Epithelial cell of proximal tubule (primary cell): ENCODE data around the gene FES. TPM values are rescaled to one million over a fixed set of nuclear protein-coding genes. Genes with fewer than 3 reads are reported as not detected.
"Not testable (repeated sequence)": the region's sequence is repeated elsewhere in the genome, so short reads cannot be mapped to it uniquely, and the experiment has no call there.

Source experiments
- DNase-seq: peaks from one replicate; pipeline ENCODE4 v3.0.0-alpha.2; 2011; ENCODE audit warnings: low read depth
- H3K4me3 ChIP-seq: 2 replicates; pipeline ENCODE4 v1.5.1; 2011; ENCODE audit warnings: low read depth, mild to moderate bottlenecking, low read length
- total RNA-seq: library from RNA; depleted of rRNA; stranded (reverse); fragments of >200 nt; gene quantifications from 2 replicates; pipeline ENCODE4 v1.2.3, GENCODE V29; 2015
- TF ChIP-seq, protein P1 (sequence below): conservative IDR thresholded peaks from 2 replicates; pipeline ENCODE4 v1.5.1; 2012; ENCODE audit warnings: low read depth, mild to moderate bottlenecking, low read length

FES gene
- total RNA-seq, 1 donor from 2014 or later = 24.6 TPM

GRCh38 chr15:90915216-90915807 lies 31.0 kb downstream of the FES start:
- DNase-seq = no peak
- TF ChIP-seq, protein P1, sequence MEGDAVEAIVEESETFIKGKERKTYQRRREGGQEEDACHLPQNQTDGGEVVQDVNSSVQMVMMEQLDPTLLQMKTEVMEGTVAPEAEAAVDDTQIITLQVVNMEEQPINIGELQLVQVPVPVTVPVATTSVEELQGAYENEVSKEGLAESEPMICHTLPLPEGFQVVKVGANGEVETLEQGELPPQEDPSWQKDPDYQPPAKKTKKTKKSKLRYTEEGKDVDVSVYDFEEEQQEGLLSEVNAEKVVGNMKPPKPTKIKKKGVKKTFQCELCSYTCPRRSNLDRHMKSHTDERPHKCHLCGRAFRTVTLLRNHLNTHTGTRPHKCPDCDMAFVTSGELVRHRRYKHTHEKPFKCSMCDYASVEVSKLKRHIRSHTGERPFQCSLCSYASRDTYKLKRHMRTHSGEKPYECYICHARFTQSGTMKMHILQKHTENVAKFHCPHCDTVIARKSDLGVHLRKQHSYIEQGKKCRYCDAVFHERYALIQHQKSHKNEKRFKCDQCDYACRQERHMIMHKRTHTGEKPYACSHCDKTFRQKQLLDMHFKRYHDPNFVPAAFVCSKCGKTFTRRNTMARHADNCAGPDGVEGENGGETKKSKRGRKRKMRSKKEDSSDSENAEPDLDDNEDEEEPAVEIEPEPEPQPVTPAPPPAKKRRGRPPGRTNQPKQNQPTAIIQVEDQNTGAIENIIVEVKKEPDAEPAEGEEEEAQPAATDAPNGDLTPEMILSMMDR = no peak
- no peak overlapping the region for H3K4me3 ChIP-seq

- DNase-seq = no peak
- TF ChIP-seq, protein P1 = no peak
- H3K4me3 ChIP-seq = no peak overlapping the region
These were observed 31.6 kb downstream of the FES start for GRCh38 chr15:90915808-90916440.

DNA sequence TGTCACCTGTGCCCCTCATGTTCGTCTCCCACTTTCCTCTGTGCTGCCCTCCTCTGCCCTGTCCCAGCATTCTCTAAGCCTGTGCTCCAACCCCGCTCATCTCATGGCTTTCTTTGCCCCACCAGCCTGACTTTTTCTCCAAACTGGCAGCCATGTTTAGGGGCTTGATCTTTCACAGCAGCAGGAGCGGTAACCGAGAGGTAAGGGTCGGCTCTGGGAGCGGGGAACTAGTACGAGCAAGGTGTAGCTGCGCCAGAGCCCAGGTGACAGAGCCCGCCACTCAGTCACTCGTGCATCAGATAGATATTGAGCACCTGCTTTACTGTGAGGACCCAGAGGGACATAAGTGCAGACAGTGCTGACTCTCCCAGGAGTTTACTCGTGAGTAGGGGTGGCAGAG lies 32.2 kb downstream of the FES start:
- TF ChIP-seq, protein P1 = no peak

DNA sequence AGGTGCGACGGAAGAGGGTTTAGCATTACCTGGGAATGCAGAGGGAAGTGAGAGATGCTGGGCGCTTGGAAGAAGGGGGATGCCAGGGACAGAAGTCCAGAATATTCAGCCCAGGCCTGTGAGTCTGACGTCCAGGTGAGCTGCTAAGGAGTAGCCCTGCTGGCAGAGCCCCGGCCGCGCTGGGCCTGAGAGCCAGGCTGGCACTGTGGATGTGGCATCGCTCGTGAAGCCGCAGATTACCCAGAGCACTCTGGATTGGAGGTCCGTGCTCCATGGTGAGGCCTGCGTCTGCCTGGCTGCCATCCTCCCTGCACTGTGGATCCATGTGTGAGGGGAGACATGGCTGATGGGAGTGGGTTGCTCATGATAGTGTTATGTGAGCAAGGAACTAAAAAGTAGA lies 33.3 kb downstream of the FES start:
- no peak for DNase-seq
- TF ChIP-seq, protein P1 = no peak

More for the DNA sequence above, 32.2 kb downstream of the FES start:
- no peak for DNase-seq
- no peak overlapping the region for H3K4me3 ChIP-seq

DNA sequence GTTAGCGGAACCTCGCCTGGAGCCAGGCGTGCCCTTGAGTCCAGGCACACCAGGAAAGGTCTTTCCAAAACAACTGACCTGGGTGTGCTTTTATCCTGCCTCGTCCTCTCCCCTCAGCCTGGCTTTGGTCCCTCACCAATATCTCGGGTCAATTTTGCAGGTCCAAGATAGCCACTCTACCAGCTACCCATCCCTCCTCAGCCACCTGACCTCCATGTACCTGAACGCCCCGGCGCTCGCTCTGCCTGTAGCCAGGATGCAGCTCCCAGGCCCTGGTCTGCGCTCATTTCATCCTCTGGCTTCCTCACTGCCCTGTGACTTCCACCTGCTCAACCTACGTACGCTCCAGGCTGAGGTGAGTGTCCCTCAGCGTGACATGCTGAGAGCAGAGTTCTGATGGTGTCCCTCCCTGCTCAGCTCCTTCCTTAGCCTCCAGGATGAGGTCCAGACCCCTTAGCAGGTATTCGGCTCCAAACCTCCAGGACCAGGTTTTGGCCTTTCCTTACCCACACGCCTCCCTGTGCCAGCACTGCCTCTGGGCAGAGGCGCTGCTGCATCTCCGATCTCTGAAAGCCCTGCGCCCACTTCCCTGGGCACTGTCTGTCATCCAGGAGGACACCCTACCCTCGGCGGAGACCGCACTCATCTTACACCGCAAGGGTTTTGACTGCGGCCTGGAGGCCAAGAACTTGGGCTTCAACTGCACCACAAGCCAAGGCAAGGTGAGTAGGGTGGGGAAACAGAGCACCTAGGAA lies 33.9 kb downstream of the FES start:
- DNase-seq = no peak
- no peak overlapping the region for H3K4me3 ChIP-seq
- TF ChIP-seq, protein P1 = no peak

More for the DNA sequence above, 33.3 kb downstream of the FES start:
- H3K4me3 ChIP-seq = no peak overlapping the region

- no peak overlapping the region for H3K4me3 ChIP-seq
- no peak for DNase-seq
- TF ChIP-seq, protein P1 = no peak
These were observed 34.5 kb downstream of the FES start for GRCh38 chr15:90918835-90919234.

- TF ChIP-seq, protein P1 = no peak
- no peak for DNase-seq
- no peak overlapping the region for H3K4me3 ChIP-seq
These were observed 37.6 kb downstream of the FES start for GRCh38 chr15:90921887-90922286.

GRCh38 chr15:90922712-90923322 lies 38.5 kb downstream of the FES start:
- not testable (repeated sequence) for DNase-seq, H3K4me3 ChIP-seq
